Psoas muscle (tissue), 8 donors: ENCODE data around the gene C10orf53. TPM values are rescaled to one million over a fixed set of nuclear protein-coding genes. Genes with fewer than 3 reads are reported as not detected.
"Not testable (repeated sequence)": the region's sequence is repeated elsewhere in the genome, so short reads cannot be mapped to it uniquely, and the experiment has no call there.

Experiments used
- ATAC-seq, 4 donors: fragments of 200-7000 bp; cut with Tn5 transposase; one replicate each; pipeline ENCODE4 v1.9.1; 2020; ENCODE audit warnings: moderate library complexity in 3 of 4, mild to moderate bottlenecking in 2 of 4
- DNase-seq, 2 donors: peaks; one replicate each; pipeline ENCODE4 v3.0.0-alpha.2; 2020
- H3K27ac ChIP-seq: fragments of 200-600 bp; one replicate; pipeline ENCODE4 v1.8.0; 2022
- H3K27me3 ChIP-seq, 3 donors: fragments of 200-600 bp in 1 of 3; one replicate each; pipeline versions ENCODE4 v1.6.1 to v1.8.0; 2013 to 2022; ENCODE audit warnings: low read length in 2 of 3, mild to moderate bottlenecking in 2 of 3, moderate library complexity in 1 of 3; ENCODE audit not compliant: insufficient read depth in 3 of 3
- H3K36me3 ChIP-seq, 2 donors: fragments of 200-600 bp in 1 of 2; one replicate each; pipeline versions ENCODE4 v1.6.1 to v1.8.0; 2013 to 2022; ENCODE audit warnings: low read depth in 1 of 2, mild to moderate bottlenecking in 1 of 2, moderate library complexity in 1 of 2; ENCODE audit not compliant: insufficient read depth in 1 of 2
- H3K4me1 ChIP-seq: fragments of 200-600 bp; one replicate; pipeline ENCODE4 v1.8.0; 2022
- H3K4me3 ChIP-seq: fragments of 200-600 bp; one replicate; pipeline ENCODE4 v1.8.0; 2022; ENCODE audit warnings: mild to moderate bottlenecking
- H3K9me3 ChIP-seq: fragments of 200-600 bp; one replicate; pipeline ENCODE4 v1.8.0; 2022
- WGBS, 3 donors: extraction: QIAGEN DNeasy Blood & Tissue Kit; methylation state at CpG; one replicate each; pipeline versions ENCODE4 v1.1.6 to v1.1.7; 2013; 5-methylcytosine and 5-hydroxymethylcytosine counted together
- intact Hi-C, 2 donors: fragments of 100-400 bp; cut with DNase I; formaldehyde crosslinking; loops; one replicate each; pipeline versions ENCODE4 v1.11.0 to v1.14.2; 2022
- polyA plus RNA-seq, 3 donors: library from polyadenylated mRNA; stranded (reverse); fragments of 200-250 nt; gene quantifications; one replicate each; pipeline ENCODE4 v1.2.3, GENCODE V29; 2013
- total RNA-seq, 4 donors: library from RNA; stranded (reverse); fragmentation: NEBNext Ultra II Directional in 2 of 4; extraction: Animal tissue kit (Norgen Biotek cat#: 25700) in 2 of 4; gene quantifications; one replicate each; pipeline versions ENCODE4 v1.2.1 to v1.2.4, GENCODE V29; 2021 to 2023
- TF ChIP-seq, protein P1 (sequence below): fragments of 200-600 bp; IDR thresholded peaks from one replicate; pipeline ENCODE4 v1.8.0; 2022; ENCODE audit warnings: antibody characterized with exemption
- donor health status: healthy with polysubstance abuse.
- donor health status: DM: no; HTN: no; CAD: no; lungs with moderate emphysema.
- donor health status: Bipolar disorder and iron deficiency.
- donor health status: healthy.
- donor health status: DM: yes; HTN: yes; CAD: no.
- donor health status: DM: no; HTN: no; CAD: no.
- donor health status: DM: no; HTN: no; CAD: no.
- donor health status: DM: yes; HTN: yes; CAD: no.

C10orf53 gene
- total and polyA plus RNA-seq, 7 donors, result not detected

DNA sequence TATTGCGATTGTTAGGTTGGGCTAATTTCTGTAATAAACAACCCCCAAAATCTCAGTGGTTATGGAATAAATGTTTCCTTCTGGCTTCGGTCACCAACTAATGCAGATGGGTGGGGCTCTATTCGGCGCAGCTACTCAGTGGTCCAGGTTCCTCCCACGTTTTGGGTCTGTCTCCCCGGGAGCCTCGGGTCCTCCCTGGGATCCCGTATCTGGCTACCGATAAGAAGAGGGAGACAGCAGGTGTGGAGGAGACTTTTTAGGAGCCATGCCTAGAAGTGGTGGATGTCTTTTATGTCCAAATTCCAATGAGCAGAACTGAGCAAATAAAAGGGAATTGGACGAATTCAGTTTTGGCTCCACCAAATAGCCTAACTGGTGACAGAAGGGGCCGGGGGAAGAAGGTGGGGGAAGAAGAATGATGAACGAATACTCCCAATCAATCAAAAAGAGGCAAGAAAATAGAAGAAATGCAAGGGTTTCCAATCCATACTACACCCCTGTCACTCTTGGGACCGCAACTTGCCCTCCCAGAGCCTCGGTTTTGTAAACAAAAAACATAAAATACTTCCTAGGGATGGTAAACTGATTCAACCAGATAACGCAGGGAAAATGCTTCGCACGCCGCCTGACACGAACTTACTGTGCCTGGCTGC lies 498 bp upstream of the C10orf53 start:
- Histone ChIP-seq H3K27ac (no peak overlapping the region), H3K27me3 (peaks cover 1 to 24% (median 8%) of the 10 kb centered on the region in 3 donors), H3K4me1 (no peaks in the 10 kb centered on the region), H3K9me3 (no peaks in the 10 kb centered on the region), H3K4me3 (no peak overlapping the region), H3K36me3 (no peaks in the 10 kb centered on the region)
- ATAC-seq (no peak), DNase-seq (no peak)
- 12 to 14% (median 12%) methylated on average over 19 of the region's 19 CpGs for WGBS, 3 donors
- intact Hi-C loops, result no loop called here
- TF ChIP-seq, protein P1, sequence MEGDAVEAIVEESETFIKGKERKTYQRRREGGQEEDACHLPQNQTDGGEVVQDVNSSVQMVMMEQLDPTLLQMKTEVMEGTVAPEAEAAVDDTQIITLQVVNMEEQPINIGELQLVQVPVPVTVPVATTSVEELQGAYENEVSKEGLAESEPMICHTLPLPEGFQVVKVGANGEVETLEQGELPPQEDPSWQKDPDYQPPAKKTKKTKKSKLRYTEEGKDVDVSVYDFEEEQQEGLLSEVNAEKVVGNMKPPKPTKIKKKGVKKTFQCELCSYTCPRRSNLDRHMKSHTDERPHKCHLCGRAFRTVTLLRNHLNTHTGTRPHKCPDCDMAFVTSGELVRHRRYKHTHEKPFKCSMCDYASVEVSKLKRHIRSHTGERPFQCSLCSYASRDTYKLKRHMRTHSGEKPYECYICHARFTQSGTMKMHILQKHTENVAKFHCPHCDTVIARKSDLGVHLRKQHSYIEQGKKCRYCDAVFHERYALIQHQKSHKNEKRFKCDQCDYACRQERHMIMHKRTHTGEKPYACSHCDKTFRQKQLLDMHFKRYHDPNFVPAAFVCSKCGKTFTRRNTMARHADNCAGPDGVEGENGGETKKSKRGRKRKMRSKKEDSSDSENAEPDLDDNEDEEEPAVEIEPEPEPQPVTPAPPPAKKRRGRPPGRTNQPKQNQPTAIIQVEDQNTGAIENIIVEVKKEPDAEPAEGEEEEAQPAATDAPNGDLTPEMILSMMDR, result no peak

DNA sequence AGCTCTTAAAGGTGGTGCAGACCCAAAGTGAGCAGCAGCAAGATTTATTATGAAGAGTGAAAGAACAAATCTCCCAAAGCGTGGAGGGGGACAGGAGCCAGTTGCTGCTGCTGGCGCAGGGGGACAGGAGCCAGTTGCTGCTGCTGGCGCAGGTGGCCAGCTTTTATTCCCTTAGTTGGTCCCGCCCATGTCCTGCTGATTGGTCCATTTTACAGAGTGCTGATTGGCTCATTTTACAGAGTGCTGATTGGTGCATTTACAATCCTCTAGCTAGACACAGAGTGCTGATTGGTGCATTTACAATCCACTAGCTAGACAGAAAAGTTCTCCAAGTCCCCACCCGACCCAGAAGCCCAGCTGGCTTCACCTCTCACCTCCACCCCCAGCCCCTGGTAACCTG lies 3.0 kb downstream of the C10orf53 start:
- intact Hi-C loops, H3K27ac ChIP-seq, DNase-seq, H3K4me3 ChIP-seq, H3K9me3 ChIP-seq, ATAC-seq, H3K36me3 ChIP-seq, H3K4me1 ChIP-seq: not testable (repeated sequence)
- 61 to 80% (median 76%) methylated on average over 3 to 5 of the region's 5 CpGs for WGBS, 3 donors
- H3K27me3 ChIP-seq, result peaks cover 1 to 24% (median 3%) of the 10 kb centered on the region in 3 donors

GRCh38 chr10:49682879-49683278 lies 3.4 kb downstream of the C10orf53 start:
- Histone ChIP-seq H3K4me3 (no peak overlapping the region), H3K9me3 (no peaks in the 10 kb centered on the region), H3K4me1 (no peaks in the 10 kb centered on the region), H3K36me3 (no peaks in the 10 kb centered on the region), H3K27ac (no peak overlapping the region), H3K27me3 (peaks cover 1 to 21% (median 3%) of the 10 kb centered on the region in 3 donors)
- DNase-seq (no peak), ATAC-seq (no peak)
- TF ChIP-seq, protein P1, result no peak
- intact Hi-C loops, result no loop called here
- WGBS, 3 donors, result 86 to 87% (median 87%) methylated on average over 2 of the region's 2 CpGs

DNA sequence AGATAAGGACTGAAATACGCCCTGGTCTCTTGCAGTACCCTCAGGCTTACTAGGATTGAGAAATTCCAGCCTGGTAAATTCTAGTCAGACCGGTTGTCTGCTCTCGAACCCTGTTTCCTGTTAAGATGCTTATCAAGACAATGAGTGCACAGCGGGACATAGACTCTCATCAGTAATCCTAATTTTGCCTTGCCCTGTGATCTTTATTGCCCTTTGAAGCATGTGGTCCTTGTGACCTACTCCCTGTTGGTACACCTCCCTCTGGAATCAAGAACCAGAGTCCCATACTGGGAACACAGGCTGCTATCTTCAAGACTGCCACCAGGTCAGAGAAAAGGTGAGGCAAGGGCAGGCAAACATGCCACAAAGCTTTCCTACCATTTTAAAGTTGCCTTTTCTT lies 7.2 kb downstream of the C10orf53 start:
- intact Hi-C loops, result no loop called here

DNA sequence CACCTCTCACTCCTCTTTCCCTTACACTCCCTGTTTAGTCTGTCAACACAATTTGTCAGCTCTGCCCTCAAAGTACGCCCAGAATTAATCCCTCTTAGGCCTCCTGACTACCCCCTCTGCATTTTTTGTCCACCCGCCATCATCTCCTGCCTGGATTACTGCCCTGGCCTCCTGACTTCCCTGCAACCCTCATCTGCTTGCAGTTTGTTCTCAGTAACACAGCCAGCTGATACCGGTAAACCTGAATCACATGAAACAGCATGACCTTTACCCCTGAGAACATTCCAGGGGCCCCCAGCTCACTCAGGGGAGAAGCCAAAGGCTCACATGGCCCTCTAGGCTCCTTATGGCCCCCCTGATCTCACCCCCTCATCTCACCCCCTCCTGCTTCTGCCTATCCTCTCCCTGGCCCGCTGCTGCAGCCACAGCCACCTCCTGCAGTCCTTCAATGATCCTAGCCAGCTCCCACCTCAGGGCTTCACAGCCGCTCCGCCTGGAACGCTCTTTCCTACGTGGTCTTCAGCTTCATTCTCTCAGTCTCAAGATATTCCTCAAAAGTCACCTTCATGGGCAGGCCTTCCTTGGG lies 8.9 kb downstream of the C10orf53 start:
- Histone ChIP-seq H3K9me3 (no peaks in the 10 kb centered on the region), H3K4me1 (no peaks in the 10 kb centered on the region), H3K4me3 (no peak overlapping the region), H3K27me3 (peaks cover 2 to 41% (median 6%) of the 10 kb centered on the region in 3 donors), H3K27ac (no peak overlapping the region), H3K36me3 (no peaks in the 10 kb centered on the region)
- no peak for ATAC-seq
- 6 to 14% (median 10%) methylated on average over 8 of the region's 8 CpGs for WGBS, 3 donors
- DNase-seq, result no peak
- TF ChIP-seq, protein P1, result no peak
- intact Hi-C loops, result no loop called here

More for the DNA sequence above, 7.2 kb downstream of the C10orf53 start:
- H3K36me3 ChIP-seq, result no peaks in the 10 kb centered on the region
- no peak overlapping the region for H3K27ac ChIP-seq
- no peak for ATAC-seq
- TF ChIP-seq, protein P1, result no peak
- no peak for DNase-seq
- peaks cover 2 to 26% (median 3%) of the 10 kb centered on the region in 3 donors for H3K27me3 ChIP-seq
- no peaks in the 10 kb centered on the region for H3K9me3 ChIP-seq
- H3K4me1 ChIP-seq, result no peaks in the 10 kb centered on the region
- H3K4me3 ChIP-seq, result no peak overlapping the region
- WGBS, 3 donors, result 61 to 77% (median 72%) methylated on average over 4 of the region's 4 CpGs
